ENCODE data around the gene MRO.
"Not testable (repeated sequence)": the region's sequence is repeated elsewhere in the genome, so short reads cannot be mapped to it uniquely, and the experiment has no call there.

The MRO gene

GRCh38 chr18:50848061-50848551 lies 28.3 kb upstream of the MRO start:
- no peaks in the 10 kb centered on the region for H3K9me3 Mint-ChIP-seq (ENCODE audit: low read depth)
- no peaks in the 10 kb centered on the region for H3K36me3 Mint-ChIP-seq
- H3K27me3 Mint-ChIP-seq: no peaks in the 10 kb centered on the region
- no peaks in the 10 kb centered on the region for H3K4me1 Mint-ChIP-seq (ENCODE audit: low read depth)
- no peak overlapping the region for H3K4me3 Mint-ChIP-seq
- H3K27ac Mint-ChIP-seq: no peak overlapping the region

- Mint-ChIP-seq H3K4me1 (ENCODE audit: low read depth) (no peaks in the 10 kb centered on the region), H3K27me3 (peaks cover 3% of the 10 kb centered on the region), H3K27ac (no peak overlapping the region), H3K4me3 (no peak overlapping the region), H3K36me3 (no peaks in the 10 kb centered on the region), H3K9me3 (ENCODE audit: low read depth) (no peaks in the 10 kb centered on the region)
These were observed 27.4 kb upstream of the MRO start for GRCh38 chr18:50847192-50847591.

- no peaks in the 10 kb centered on the region for H3K36me3 Mint-ChIP-seq
- peaks cover 5% of the 10 kb centered on the region for H3K27me3 Mint-ChIP-seq
- H3K9me3 Mint-ChIP-seq (ENCODE audit: low read depth): no peaks in the 10 kb centered on the region
- H3K4me3 Mint-ChIP-seq: no peak overlapping the region
- H3K4me1 Mint-ChIP-seq (ENCODE audit: low read depth): no peaks in the 10 kb centered on the region
- no peak overlapping the region for H3K27ac Mint-ChIP-seq
These were observed 25.1 kb upstream of the MRO start for GRCh38 chr18:50844960-50845359.

GRCh38 chr18:50844554-50844953 lies 24.7 kb upstream of the MRO start:
- H3K27ac Mint-ChIP-seq: no peak overlapping the region
- H3K9me3 Mint-ChIP-seq (ENCODE audit: low read depth): no peaks in the 10 kb centered on the region
- H3K4me3 Mint-ChIP-seq: no peak overlapping the region
- no peaks in the 10 kb centered on the region for H3K36me3 Mint-ChIP-seq
- no peaks in the 10 kb centered on the region for H3K4me1 Mint-ChIP-seq (ENCODE audit: low read depth)
- peaks cover 5% of the 10 kb centered on the region for H3K27me3 Mint-ChIP-seq

GRCh38 chr18:50842846-50843245 lies 23.0 kb upstream of the MRO start:
- Mint-ChIP-seq H3K27me3 (peaks cover 7% of the 10 kb centered on the region), H3K4me3 (no peak overlapping the region), H3K9me3 (ENCODE audit: low read depth) (no peaks in the 10 kb centered on the region), H3K36me3 (no peaks in the 10 kb centered on the region), H3K27ac (no peak overlapping the region), H3K4me1 (ENCODE audit: low read depth) (no peaks in the 10 kb centered on the region)

GRCh38 chr18:50839996-50840395 lies 20.2 kb upstream of the MRO start:
- no peak overlapping the region for H3K27ac Mint-ChIP-seq
- no peak overlapping the region for H3K4me3 Mint-ChIP-seq
- H3K4me1 Mint-ChIP-seq (ENCODE audit: low read depth): no peaks in the 10 kb centered on the region
- H3K36me3 Mint-ChIP-seq: no peaks in the 10 kb centered on the region
- H3K27me3 Mint-ChIP-seq: peaks cover 7% of the 10 kb centered on the region
- no peaks in the 10 kb centered on the region for H3K9me3 Mint-ChIP-seq (ENCODE audit: low read depth)

- Mint-ChIP-seq H3K9me3 (ENCODE audit: low read depth) (no peaks in the 10 kb centered on the region), H3K27me3 (peaks cover 7% of the 10 kb centered on the region), H3K4me3 (no peak overlapping the region), H3K4me1 (ENCODE audit: low read depth) (no peaks in the 10 kb centered on the region), H3K36me3 (no peaks in the 10 kb centered on the region), H3K27ac (no peak overlapping the region)
These were observed 19.5 kb upstream of the MRO start for GRCh38 chr18:50839341-50839740.

GRCh38 chr18:50836521-50836957 lies 16.7 kb upstream of the MRO start:
- H3K27ac Mint-ChIP-seq: no peak overlapping the region

GRCh38 chr18:50833496-50833895 lies 13.7 kb upstream of the MRO start:
- not testable (repeated sequence) for H3K27me3 Mint-ChIP-seq; H3K9me3 Mint-ChIP-seq (ENCODE audit: low read depth); H3K27ac Mint-ChIP-seq; H3K4me3 Mint-ChIP-seq; H3K4me1 Mint-ChIP-seq (ENCODE audit: low read depth); H3K36me3 Mint-ChIP-seq

More at GRCh38 chr18:50836521-50836957, 16.7 kb upstream of the MRO start:
- Mint-ChIP-seq H3K36me3 (no peaks in the 10 kb centered on the region), H3K4me3 (no peak overlapping the region), H3K27me3 (peaks cover 4% of the 10 kb centered on the region), H3K9me3 (ENCODE audit: low read depth) (no peaks in the 10 kb centered on the region), H3K4me1 (ENCODE audit: low read depth) (no peaks in the 10 kb centered on the region)

- Mint-ChIP-seq H3K4me3 (no peak overlapping the region), H3K4me1 (ENCODE audit: low read depth) (no peaks in the 10 kb centered on the region), H3K36me3 (no peaks in the 10 kb centered on the region), H3K27me3 (no peaks in the 10 kb centered on the region), H3K9me3 (ENCODE audit: low read depth) (no peaks in the 10 kb centered on the region), H3K27ac (no peak overlapping the region)
These were observed 12.9 kb upstream of the MRO start for GRCh38 chr18:50832754-50833153.

- H3K4me1 Mint-ChIP-seq (ENCODE audit: low read depth): no peaks in the 10 kb centered on the region
- H3K27ac Mint-ChIP-seq: no peak overlapping the region
- H3K9me3 Mint-ChIP-seq (ENCODE audit: low read depth): no peaks in the 10 kb centered on the region
- no peak overlapping the region for H3K4me3 Mint-ChIP-seq
- no peaks in the 10 kb centered on the region for H3K27me3 Mint-ChIP-seq
- H3K36me3 Mint-ChIP-seq: no peaks in the 10 kb centered on the region
These were observed 10.7 kb upstream of the MRO start for GRCh38 chr18:50830544-50830943.

GRCh38 chr18:50829644-50830043 lies 9.8 kb upstream of the MRO start:
- Mint-ChIP-seq H3K9me3 (ENCODE audit: low read depth) (no peaks in the 10 kb centered on the region), H3K27me3 (no peaks in the 10 kb centered on the region), H3K4me1 (ENCODE audit: low read depth) (no peaks in the 10 kb centered on the region), H3K27ac (no peak overlapping the region), H3K4me3 (no peak overlapping the region), H3K36me3 (no peaks in the 10 kb centered on the region)

GRCh38 chr18:50826027-50826426 lies 6.2 kb upstream of the MRO start:
- Mint-ChIP-seq H3K4me3 (no peak overlapping the region), H3K36me3 (no peaks in the 10 kb centered on the region), H3K9me3 (ENCODE audit: low read depth) (no peaks in the 10 kb centered on the region), H3K27ac (no peak overlapping the region), H3K4me1 (ENCODE audit: low read depth) (peaks cover 2% of the 10 kb centered on the region), H3K27me3 (no peaks in the 10 kb centered on the region)

- H3K27ac Mint-ChIP-seq: no peak overlapping the region
- no peaks in the 10 kb centered on the region for H3K36me3 Mint-ChIP-seq
- no peaks in the 10 kb centered on the region for H3K9me3 Mint-ChIP-seq (ENCODE audit: low read depth)
- H3K4me1 Mint-ChIP-seq (ENCODE audit: low read depth): peaks cover 2% of the 10 kb centered on the region
- H3K27me3 Mint-ChIP-seq: no peaks in the 10 kb centered on the region
- no peak overlapping the region for H3K4me3 Mint-ChIP-seq
These were observed 5.8 kb upstream of the MRO start for GRCh38 chr18:50825621-50826020.

- Mint-ChIP-seq H3K27ac (no peak overlapping the region), H3K27me3 (peaks cover 1% of the 10 kb centered on the region), H3K4me1 (ENCODE audit: low read depth) (peaks cover 2% of the 10 kb centered on the region), H3K9me3 (ENCODE audit: low read depth) (no peaks in the 10 kb centered on the region), H3K36me3 (no peaks in the 10 kb centered on the region), H3K4me3 (no peak overlapping the region)
These were observed 2.9 kb upstream of the MRO start for GRCh38 chr18:50822756-50823155.

GRCh38 chr18:50820901-50821520 lies 1.2 kb upstream of the MRO start:
- Mint-ChIP-seq H3K9me3 (ENCODE audit: low read depth) (no peaks in the 10 kb centered on the region), H3K27ac (no peak overlapping the region), H3K4me1 (ENCODE audit: low read depth) (peaks cover 2% of the 10 kb centered on the region), H3K27me3 (peaks cover 2% of the 10 kb centered on the region), H3K36me3 (no peaks in the 10 kb centered on the region), H3K4me3 (no peak overlapping the region)
